HG03066 (cell line): Measurements from ENCODE around the gene MAP2K7.
A peak's percentile ranks its signal among the peaks of the same experiment; 100 is the strongest.
"Not testable (repeated sequence)": the region's sequence is repeated elsewhere in the genome, so short reads cannot be mapped to it uniquely, and the experiment has no call there.

ENCODE experiments used
- ATAC-seq: cut with Tn5 transposase; IDR thresholded peaks from one replicate; pipeline ENCODE4 v1.9.1; 2021; ENCODE audit warnings: low read depth; ENCODE audit not compliant: unreplicated experiment

The MAP2K7 gene

GRCh38 chr19:7928741-7929701 is 25.3 kb downstream of the MAP2K7 start:
- no peak for ATAC-seq

GRCh38 chr19:7930030-7930429 is 26.4 kb downstream of the MAP2K7 start:
- ATAC-seq: not testable (repeated sequence)

GRCh38 chr19:7930765-7931164 is 27.1 kb downstream of the MAP2K7 start:
- ATAC-seq: no peak

- ATAC-seq: no peak
Measured at GRCh38 chr19:7931221-7932061, 27.8 kb downstream of the MAP2K7 start.

GRCh38 chr19:7932276-7932929 is 28.7 kb downstream of the MAP2K7 start:
- ATAC-seq: no peak

- ATAC-seq: no peak
Measured at GRCh38 chr19:7932930-7933300, 29.2 kb downstream of the MAP2K7 start.

- no peak for ATAC-seq
Measured at GRCh38 chr19:7933411-7933810, 29.7 kb downstream of the MAP2K7 start.

GRCh38 chr19:7933828-7934725 is 30.4 kb downstream of the MAP2K7 start:
- ATAC-seq: no peak

- ATAC-seq: no peak
Measured at GRCh38 chr19:7934766-7935165, 31.1 kb downstream of the MAP2K7 start.

GRCh38 chr19:7940841-7941240 is 37.2 kb downstream of the MAP2K7 start:
- no peak for ATAC-seq

- ATAC-seq: no peak
Measured at GRCh38 chr19:7941895-7942596, 38.4 kb downstream of the MAP2K7 start.

GRCh38 chr19:7942981-7943443 is 39.3 kb downstream of the MAP2K7 start:
- peak; percentile 4 for ATAC-seq

GRCh38 chr19:7943444-7944176 is 39.9 kb downstream of the MAP2K7 start, which contains the start of gene TIMM44:
TSS of gene TIMM44 (minus strand) at chr19:7943666. CDS start at chr19:7943651, 15 bp downstream.
- peak; percentile 94 for ATAC-seq

GRCh38 chr19:7944177-7944761 is 40.6 kb downstream of the MAP2K7 start:
- ATAC-seq: peak; percentile 38

- ATAC-seq: no peak
Measured at GRCh38 chr19:7947939-7948338, 44.3 kb downstream of the MAP2K7 start.

GRCh38 chr19:7953060-7953459 is 49.4 kb downstream of the MAP2K7 start:
- ATAC-seq: no peak

- no peak for ATAC-seq
Measured at GRCh38 chr19:7953576-7953975, 49.9 kb downstream of the MAP2K7 start.

- no peak for ATAC-seq
Measured at GRCh38 chr19:7955696-7956095, 52.0 kb downstream of the MAP2K7 start.
